Measurements from ENCODE around the gene LYZL1.

GRCh38 chr10:29301359-29301910, 12.6 kb downstream of the LYZL1 start:
- TF ChIP-seq EZH2 (IDR thresholded peaks at IDR 0.05; ENCODE audit: borderline replicate concordance, low read depth, low read length, poor library complexity, severe bottlenecking) (no peak), CTCF (conservative IDR thresholded peaks at IDR 0.05; ENCODE audit: low read depth, low read length) (no peak)

All from A673 (cell line).